ENCODE data around the gene SYT1.
"Not testable (repeated sequence)": the region's sequence is repeated elsewhere in the genome, so short reads cannot be mapped to it uniquely, and the experiment has no call there.

Gene SYT1

DNA sequence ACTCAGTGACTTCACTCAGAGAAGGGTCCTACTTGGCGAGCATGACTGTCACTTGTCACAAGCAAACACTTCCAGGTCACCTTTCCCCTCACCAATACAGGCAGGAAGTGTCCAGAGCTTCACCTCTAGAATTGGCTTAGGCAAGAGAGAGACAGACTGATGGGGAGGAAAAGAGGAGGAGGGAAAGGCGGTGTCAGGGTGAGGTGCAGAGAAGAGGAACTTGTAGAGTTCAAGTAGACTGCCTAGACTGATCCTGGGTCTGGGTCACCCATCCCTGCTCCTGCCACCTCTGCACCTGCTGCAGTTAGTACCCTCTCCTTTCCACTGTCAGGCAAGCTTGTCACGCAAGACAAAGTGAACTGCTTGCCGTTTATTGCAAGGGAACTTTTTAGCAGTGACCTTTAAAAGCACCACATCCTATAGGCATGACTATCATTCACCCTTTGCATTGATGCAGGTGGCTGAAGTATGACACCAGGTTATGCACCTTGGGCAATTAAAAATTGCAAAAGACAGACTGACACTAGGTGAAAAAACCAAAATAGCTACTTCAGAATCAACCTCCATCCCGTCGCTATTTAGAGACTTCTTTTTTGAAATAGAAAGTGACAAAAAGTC is 292.4 kb downstream of the SYT1 start:
- DNase-seq: no peak

DNA sequence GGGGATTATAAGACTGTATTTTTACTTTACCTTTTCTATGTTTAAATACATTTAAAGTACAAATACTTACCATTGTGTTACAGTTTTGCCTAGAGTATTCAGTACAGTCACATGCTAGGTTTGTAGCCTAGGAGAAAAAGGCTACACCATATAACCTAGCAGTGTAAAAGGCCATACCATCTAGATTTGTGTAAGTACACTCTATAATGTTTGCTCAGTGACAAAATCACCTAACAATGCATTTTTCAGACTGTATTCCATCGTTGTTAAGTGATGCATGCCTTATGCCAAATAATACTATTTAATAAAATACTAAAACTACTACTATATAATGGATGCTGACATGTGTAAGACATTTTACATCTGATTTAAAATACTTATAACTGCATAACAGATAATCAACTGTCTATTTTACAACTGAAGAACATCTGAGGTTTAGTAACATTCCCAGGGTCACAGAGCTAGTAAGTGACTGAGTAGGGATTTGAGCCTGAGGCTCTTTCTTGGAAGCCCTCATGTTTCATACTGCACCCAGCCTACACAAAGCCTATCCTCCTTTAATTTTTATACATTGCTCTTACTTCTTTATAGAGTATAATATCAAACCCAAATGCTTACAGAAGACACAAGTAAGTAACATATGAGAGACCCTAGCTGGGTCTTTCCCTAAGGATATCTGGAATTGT is 296.8 kb downstream of the SYT1 start:
- no peak for DNase-seq

DNA sequence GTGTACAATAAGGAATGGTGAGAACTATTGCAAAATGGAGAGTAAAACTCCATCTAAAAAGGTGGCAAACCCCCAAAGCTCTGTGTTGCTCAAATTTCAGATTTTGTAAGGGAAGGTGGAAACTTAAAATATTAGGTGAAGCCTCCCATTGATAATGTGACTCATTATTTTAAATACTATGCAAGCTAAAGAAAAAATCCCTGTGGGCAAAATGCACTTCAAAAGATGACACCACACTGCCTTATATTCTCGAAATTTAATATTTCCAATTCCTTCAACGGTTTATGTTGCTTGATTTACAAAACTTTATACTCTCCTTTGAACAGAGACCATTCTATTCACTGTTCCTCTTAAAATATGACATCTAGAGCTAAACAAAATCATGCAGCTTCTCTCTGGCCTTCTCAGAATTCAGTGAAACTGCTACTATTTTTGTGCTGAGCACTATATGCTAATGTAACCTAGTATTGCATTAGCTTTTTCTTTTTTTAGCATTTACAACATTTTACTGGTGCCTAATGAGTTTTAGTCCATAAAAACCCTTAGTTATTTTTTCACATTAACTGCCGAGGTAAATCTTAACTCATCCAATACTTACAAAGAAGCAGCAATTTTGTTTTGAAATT is 297.7 kb downstream of the SYT1 start:
- no peak for DNase-seq

DNA sequence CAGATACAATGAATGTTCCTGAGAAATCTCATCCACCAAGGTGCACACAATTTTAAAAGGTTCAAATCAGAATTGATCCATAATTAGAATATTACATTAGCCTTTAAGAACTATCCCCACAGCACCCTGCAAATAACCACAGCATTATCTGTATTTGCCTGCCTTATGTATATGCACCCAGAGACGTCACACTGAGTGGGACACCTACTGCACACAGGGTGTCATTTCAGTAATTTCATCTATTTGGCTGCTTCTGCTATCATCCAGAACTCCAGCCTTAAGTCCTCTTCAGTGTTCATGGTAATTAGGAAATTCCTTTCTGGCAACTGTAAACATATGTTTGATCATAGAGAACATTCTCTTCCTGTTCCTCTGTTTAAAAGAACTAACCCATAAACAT is 298.4 kb downstream of the SYT1 start:
- DNase-seq: no peak

DNA sequence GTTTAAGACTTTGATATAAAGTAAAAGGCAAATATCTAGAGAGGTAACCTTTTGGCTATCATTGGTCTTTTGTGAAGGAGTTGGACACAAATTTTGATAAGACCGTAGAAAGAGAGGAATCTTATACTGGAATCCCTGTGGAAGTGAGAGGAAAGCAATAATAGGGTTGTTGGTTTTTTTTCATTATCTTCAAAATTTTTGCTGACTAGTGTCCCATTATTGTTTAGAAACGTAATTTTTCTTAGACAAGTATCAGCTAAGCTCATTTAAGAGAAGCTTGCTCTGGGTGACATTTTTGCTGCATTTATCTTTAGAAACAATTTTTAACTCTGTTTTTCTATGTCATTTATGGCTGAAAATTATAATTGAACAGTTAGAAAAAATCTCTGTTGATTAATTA is 300.3 kb downstream of the SYT1 start:
- DNase-seq: no peak

DNA sequence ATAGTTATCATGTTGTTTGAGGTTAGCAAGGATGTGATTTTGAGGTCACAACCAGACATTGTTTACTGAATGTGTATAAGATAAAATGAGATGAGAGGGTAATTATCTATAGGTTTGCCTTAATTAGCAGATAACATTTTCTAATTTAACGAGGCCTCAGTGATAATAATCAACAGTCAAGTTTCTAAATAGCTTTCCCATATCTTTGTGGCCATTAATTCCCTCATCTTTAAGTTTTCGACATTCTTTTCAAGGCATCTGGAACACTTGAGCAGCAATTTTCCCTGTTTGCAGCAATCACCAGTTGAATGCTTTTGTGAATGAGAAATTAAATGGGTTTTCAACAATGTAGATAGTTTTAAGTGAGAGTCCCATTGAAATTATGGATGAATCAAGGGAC is 304.1 kb downstream of the SYT1 start:
- DNase-seq: no peak

DNA sequence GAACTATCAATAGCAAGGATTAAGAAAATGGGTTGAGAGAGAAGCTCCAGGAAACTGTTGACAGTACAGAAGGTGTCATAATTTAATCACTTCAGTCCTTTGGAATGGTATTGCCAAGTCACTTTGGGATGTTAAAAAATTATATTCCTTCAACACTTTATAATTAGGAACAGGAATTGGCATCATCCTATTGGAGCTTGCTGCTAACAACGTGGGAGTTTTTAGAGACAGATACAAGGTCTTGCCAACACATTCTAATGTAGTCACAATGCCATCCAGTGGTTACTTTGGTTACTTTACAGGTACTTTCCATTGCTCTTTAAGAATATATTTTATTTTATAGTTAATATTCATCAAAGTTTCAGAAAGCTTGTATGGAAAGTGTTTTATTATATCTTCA is 310.1 kb downstream of the SYT1 start:
- no peak for DNase-seq

DNA sequence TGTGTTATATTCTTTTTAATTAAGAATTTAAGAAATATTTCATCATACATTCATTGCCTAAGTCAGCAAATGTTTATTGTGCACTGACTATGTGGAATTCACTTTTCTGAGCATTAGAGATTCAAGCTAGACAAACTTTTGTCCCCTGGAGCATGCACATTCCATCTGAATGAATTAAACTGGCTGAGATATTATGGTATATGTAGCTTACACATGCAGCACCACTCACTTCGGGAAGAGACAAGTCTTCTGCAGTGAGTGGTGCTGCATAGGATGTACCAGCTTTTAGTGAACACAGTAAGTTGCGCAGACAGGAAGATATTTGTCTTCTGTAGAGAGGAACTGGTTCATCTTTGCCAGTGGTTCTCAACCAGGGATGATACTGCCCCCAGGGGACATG is 318.4 kb downstream of the SYT1 start:
- DNase-seq: no peak

DNA sequence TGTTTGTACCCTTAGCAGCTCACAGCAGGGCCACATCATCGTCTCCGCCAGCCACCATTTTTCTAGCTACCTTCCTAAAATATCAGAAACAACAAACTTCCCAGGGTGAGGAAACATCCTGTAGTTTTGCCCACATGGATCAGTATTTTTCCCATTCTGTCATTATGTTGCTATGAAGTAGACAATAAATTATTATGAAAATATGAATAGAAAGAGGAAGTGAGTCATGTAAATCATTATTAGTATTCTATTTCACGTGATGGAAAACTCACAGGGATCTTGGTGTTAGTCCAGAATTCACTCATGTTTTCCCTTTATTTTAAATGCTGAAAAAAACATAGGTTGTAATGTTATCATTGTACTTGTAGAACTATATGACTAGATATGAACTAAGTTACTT is 319.4 kb downstream of the SYT1 start:
- DNase-seq: no peak

DNA sequence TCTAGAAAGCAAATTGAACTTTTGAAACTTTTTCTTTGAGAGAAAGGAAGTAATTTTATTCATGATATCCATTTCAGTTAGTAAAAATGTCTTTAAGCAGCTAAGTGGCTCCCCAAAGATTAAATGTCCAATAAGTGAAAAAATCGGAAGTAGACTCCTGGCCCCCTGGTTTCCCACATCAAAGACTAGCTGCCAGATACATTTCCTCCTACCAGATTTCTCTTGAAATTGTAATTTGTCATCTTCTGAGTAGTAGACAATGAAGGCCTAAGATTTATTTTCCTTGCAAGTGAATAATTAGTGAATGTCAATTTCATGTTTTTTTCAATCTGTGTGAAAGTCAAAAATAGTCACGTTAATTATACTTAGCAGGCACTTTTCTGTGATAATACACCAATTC is 321.9 kb downstream of the SYT1 start:
- no peak for DNase-seq

DNA sequence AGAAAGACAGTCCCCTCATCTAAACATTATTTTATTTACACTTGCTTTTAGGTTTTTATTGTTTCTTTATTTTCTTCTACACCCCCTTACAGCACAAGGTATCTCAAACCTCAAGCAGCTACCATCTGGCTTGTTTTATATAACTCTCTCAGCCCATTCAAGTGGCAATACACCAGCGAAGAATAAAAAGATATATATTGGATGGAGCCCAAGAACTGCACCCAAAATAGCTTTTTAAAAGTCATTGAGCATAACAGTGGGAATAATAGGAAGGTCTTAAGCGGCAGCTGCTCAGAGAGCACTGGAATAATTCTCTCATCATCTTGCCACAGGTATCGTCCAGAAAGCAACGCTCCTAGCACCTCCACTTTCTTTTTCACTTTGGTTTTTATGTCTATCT is 322.5 kb downstream of the SYT1 start:
- DNase-seq: no peak

DNA sequence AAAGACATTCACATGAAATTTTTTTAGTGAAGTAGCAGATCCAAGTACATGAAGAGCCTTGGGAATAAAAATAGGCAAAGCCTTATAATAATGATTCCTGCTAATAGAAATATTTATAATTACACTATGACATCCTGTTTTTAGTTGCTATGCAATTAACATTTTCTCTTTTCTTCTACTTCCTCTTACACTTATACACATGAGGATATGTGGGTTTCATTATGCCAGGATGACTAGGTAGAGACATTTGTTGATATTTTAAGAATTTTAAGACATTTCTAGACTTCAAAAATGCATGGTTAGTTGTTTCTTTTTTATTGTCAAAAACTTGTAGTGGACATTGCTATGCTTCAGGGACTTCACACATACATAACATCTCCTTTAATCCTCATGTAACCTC is 326.8 kb downstream of the SYT1 start:
- no peak for DNase-seq

DNA sequence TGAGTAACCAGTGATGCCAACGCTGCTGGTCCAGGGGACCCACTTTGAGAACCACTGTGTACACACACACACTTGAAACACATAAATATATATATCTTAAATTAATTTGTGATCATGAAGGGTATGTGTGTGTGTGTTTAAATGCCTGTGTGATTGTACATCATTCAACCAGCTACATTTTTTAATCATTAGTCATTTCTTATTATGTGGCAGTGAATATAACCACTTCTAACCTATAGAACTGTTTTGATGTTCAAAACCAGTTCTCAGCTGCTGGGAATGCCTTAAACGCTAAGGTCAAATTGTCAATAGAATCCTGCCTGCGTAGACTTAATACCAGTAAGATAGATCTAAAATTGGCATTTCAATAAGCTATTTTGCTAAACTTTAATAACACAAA is 330.0 kb downstream of the SYT1 start:
- no peak for DNase-seq

DNA sequence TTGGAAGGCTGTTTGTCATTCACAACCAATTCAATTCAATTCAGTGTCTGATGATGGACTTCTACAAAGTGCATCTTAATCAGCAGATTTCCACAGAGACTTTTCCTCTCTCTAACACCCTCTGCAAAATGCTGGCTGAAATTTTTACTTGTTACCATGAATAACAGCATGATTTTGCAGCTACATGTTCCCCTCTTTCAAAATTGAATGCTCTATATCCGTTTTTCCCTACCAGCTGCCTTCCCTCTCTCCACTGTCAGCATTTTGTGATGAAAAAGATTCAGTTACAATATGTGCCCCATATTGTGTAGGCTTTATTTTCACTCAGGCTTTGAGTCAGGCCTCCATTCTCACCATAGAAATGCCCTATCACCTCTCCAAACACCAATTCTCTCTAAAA is 334.6 kb downstream of the SYT1 start:
- DNase-seq: no peak

DNA sequence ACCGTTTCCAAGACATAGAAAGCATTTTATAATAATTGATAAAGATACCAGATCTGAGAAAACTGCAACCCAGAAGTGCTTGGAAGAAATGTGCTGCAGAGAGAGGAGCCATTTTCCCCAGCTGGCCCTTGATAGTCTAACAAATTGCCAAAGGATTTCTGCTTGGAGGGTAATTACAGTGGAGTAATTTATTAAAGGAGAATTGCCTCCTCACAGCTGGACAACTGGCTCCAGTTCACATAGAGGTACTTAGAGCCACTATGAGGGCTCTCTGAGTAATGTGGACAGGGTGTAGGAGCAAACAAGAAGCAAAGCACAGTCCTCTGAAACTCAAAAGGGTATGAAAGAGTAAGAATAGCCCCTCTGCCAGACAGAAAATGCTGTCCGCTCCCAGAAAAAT is 335.6 kb downstream of the SYT1 start:
- DNase-seq: no peak

DNA sequence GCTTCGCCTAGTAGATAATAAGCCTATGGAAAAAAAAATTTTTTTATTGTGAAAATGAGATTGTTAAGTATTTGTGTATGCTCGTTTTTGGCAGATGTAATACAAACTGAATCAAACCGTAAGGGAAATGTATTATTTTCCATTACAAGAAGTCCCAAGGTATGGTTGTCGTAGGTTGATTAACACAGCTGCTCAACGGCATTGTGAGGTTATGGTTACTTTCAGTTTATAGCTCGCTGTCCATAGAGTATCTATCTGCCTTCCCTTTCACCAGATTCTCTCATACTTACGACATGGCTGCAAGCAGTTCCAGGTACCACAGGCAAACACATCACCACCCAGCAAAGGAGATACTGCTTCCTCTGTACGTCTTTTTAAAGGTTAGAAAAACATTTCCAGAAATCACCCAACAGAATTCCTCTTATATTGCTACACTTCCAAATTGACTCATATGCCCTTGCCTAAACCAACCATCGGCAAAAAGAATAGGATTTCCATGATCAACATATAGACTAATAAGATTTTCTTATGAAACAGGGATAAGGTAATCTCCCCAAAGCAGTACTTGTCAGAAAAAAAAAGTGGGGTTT is 338.6 kb downstream of the SYT1 start:
- no peak for DNase-seq

DNA sequence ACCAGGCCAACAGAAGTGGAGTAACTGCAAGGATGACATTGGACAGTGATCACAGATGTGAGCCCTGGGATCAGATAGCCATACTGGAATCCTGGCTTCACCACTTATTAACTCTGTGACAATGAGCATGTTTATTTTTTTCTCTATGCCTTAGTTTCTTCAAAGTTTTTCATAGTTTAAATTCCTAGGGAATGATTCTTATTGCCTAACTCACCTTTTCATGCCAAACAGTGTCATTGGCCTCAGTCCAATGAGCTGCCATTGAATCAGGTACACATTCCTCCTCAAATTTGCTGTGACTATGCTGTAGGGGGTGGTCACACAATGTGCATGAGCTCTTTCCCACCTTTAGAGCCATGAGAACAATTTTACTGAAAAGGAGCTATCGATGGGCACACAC is 342.3 kb downstream of the SYT1 start:
- no peak for DNase-seq

DNA sequence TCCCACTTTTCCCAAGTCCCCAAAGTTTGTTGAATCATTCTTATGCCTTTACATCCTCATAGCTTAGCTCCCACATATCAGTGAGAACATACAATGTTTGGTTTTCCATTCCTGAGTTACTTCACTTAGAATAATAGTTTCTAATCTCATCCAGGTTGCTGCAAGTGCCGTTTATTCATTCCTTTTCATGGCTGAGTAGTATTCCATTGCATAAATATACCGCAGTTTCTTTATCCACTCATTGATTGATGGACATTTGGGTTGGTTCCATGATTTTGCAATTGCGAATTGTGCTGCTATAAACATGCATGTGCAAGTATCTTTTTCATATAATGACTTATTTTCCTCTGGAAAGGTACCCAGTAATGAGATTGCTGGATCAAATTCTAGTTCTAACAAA is 345.8 kb downstream of the SYT1 start:
- DNase-seq: not testable (repeated sequence)

DNA sequence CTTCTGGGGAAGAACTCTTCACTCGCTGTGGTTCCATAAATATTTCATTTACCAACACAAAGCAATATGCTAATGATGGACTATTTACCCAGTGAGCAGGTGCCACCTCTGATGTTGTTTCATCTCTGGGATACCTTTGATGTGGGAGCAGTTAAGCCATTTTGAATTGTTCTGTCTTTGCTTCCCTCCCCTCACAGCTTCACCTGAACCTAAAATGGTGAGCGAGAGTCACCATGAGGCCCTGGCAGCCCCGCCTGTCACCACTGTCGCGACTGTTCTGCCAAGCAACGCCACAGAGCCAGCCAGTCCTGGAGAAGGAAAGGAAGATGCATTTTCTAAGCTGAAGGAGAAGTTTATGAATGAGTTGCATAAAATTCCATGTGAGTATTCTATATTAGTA is 352.7 kb downstream of the SYT1 start:
- no peak for DNase-seq

DNA sequence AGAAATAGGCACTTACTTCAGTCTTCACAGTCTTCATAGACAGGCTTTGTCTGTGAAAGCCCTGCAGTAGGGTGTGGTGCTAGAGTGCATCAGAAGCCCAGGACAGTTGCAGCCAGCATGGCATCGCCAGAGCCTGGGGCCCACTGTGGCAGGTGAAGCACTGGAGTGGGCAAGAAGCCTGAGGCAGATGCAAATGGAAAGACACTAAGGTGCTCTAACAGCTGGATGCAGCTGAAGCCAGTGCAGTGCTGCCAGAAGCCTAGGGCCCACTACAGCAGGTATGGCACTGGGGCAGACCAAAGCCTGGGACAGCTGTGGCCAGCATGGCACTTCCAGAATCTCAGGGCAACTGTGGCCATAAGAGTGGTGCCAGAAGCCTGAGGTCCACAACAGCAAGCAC is 358.6 kb downstream of the SYT1 start:
- no peak for DNase-seq

DNA sequence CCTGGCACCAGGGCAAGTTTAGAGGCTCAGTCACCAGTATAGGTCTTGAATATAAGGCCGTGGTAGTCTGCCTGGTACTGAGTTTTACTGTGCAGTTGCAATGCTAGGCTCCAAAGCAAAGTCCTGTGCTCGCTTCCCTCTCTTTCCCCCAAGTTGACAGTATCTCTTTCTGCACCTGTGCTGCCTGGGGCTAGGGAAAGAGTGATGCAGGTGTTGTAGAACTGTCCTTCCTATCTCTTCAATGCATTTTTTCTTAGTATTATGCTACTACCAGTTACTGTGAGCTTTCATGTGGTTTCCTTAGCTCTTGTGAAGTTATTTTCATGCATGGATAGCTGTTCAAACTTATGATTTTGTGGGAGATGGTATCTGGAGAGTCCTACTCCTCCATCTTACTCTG is 359.2 kb downstream of the SYT1 start:
- DNase-seq: no peak

DNA sequence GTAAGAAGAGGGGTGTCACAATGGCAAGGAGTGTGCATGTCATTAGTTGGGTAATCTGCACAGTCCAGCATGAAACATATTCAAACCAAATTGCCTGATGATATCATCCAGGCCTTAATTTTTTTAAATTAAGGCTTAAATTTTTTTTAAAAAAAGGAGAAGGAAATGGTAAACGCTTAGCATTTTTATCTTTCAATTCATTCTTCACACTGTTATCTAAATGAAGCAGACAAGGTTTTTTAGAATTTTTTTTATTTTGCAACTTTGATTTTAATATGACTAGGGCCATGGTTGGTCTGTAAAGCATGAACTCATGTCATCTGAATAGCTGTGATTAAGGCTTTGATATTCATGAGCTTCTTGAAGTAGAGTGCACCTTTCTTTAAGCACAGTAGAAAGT is 362.5 kb downstream of the SYT1 start:
- no peak for DNase-seq

DNA sequence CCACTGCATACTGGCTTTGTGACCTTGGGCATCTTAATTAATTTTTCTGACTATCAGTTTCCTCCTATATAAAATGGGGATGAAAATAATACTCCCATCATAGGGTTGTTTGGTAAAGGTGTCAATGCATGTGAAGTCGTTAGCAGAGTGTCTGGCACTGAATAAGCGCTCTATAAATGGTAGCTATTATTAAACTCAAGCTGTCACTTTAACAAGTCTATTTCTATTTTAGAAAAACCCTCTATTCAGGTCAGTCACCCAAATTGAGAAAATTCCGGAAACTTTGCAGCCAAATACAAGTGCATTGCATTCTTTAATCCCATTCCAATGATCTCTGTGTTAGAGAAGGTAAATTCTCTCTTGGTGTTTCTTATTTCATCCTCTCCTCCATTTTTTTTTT is 363.1 kb downstream of the SYT1 start:
- DNase-seq: no peak

DNA sequence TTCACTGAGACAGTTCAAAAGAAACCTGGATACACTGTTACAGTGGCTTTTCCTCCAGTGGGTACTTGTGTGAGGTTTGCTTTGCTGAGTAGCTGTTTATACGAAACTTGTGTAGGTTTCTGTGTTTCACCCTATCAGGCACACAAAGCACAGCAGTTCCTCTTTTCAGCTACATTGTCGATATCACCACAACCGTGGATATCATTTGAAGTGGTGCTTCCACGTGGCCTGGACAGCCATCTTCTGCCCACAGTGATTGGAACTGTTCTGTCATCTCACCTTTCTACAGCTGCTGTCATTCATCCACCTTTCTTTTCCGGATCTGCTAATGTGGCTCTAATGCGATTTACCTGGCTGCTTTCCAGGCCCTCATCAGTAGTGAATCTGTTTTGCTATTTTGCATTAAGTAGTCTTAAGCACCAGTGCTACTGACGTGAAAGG is 368.8 kb downstream of the SYT1 start:
- DNase-seq: no peak
